ENCODE data around the gene TMEM243. TPM values are rescaled to one million over a fixed set of nuclear protein-coding genes. Genes with fewer than 3 reads are reported as not detected.

The TMEM243 gene
- total and polyA plus RNA-seq, 2 of the 4 experiments (the other 2 are of a cell fraction): 28.7 to 31.1 TPM

GRCh38 chr7:87148332-87148955, 71.1 kb downstream of the TMEM243 start:
- Histone ChIP-seq H3K9ac (ENCODE audit: low read depth, low read length) (no peak overlapping the region), H2AK9ac (replicated peaks; ENCODE audit: low read depth, low read length, poor library complexity) (no peak overlapping the region), H2AFZ (replicated peaks; ENCODE audit: low read length, poor library complexity) (no peak overlapping the region), H3K27me3 (ENCODE audit: control insufficient read depth, insufficient read depth, low read length) (no peaks in the 10 kb centered on the region; the same call in 1 of the 2 replicates), H4K20me1 (ENCODE audit: insufficient read depth, low read length) (no peaks in the 10 kb centered on the region; the same call in 1 of the 2 replicates), H2AK5ac (ENCODE audit: low read depth, low read length) (no peak overlapping the region), H2BK15ac (ENCODE audit: low read depth, low read length) (no peak overlapping the region), H2BK120ac (ENCODE audit: low read depth, low read length) (no peak overlapping the region), H3K4me1 (ENCODE audit: control insufficient read depth, insufficient read depth, low read length) (no peaks in the 10 kb centered on the region), H2BK5ac (ENCODE audit: low read depth, low read length, poor library complexity, severe bottlenecking) (no peak overlapping the region), H3K27ac (ENCODE audit: insufficient read depth, low read length) (no peak overlapping the region), H3K36me3 (ENCODE audit: control insufficient read depth, insufficient read depth, low read length) (no peaks in the 10 kb centered on the region), H3K56ac (ENCODE audit: extremely low read depth, insufficient read depth, low read length) (no peak overlapping the region), H3K9me3 (ENCODE audit: control insufficient read depth, insufficient read depth, low read length) (no peaks in the 10 kb centered on the region), H3K4me3 (ENCODE audit: insufficient read depth, low read depth, low read length) (no peak overlapping the region), H4K91ac (ENCODE audit: insufficient read depth, low read depth, low read length) (no peak overlapping the region), H3K18ac (ENCODE audit: low read depth, low read length) (no peak overlapping the region), H4K5ac (ENCODE audit: low read depth, low read length) (no peak overlapping the region), H3K9me1 (ENCODE audit: insufficient read depth, low read length) (no peaks in the 10 kb centered on the region), H3K4me2 (ENCODE audit: low read depth, low read length) (no peak overlapping the region), H3K4ac (ENCODE audit: low read depth, low read length) (no peak overlapping the region), H3K14ac (replicated peaks; ENCODE audit: low read depth, low read length) (no peak overlapping the region), H3K23ac (ENCODE audit: low read depth, low read length) (no peak overlapping the region), H2BK20ac (ENCODE audit: low read depth, low read length) (no peak overlapping the region), H3K79me1 (ENCODE audit: low read depth in 1 of 2, low read length in 2 of 2) (0 out of 4 replicates have a peak, but pooled peaks cover 5 to 7% of the 10 kb centered on the region in 2 experiments), H4K8ac (ENCODE audit: low read depth in 2 of 2, low read length in 2 of 2) (no peak overlapping the region)
- WGBS, 2 experiments (ENCODE audit: extremely low coverage in 2 of 2, insufficient read length in 1 of 2): no CpG with 5 or more reads among the region's 1 CpG
- dilution Hi-C loops (cut with HindIII; ENCODE audit: low sequenced_read_pairs, unreplicated experiment): loop anchor here (25.0 kb wide), 1 partner anchor 211 kb away; no protein-coding TSS in a partner anchor
- TF ChIP-seq SMC3 (IDR thresholded peaks at IDR 0.05; ENCODE audit: low read depth, low read length): peak; percentile 25; the same call in 1 of the 2 replicates
- no peak for TF ChIP-seq RFX5 (IDR thresholded peaks at IDR 0.05; ENCODE audit: low read depth, low read length)
- TF ChIP-seq USF2 (IDR thresholded peaks at IDR 0.05; ENCODE audit: low read depth, low read length): no peak
- no peak for TF ChIP-seq RCOR1 (IDR thresholded peaks at IDR 0.05; ENCODE audit: insufficient replicate concordance, low read length)
- TF ChIP-seq CHD1 (IDR thresholded peaks at IDR 0.05; ENCODE audit: low read depth, low read length): no peak
- TF ChIP-seq CTCF (conservative IDR thresholded peaks at IDR 0.05; ENCODE audit: low read depth, low read length): peak; percentile 62
- TF ChIP-seq MXI1 (IDR thresholded peaks at IDR 0.05; ENCODE audit: borderline replicate concordance, low read depth, low read length): no peak
- TF ChIP-seq RAD21 (IDR thresholded peaks at IDR 0.05; ENCODE audit: low read length): peak; percentile 60
- ChIA-PET CTCF (interaction anchor here (0.6 to 1.4 kb wide), 4 partner anchors 27 to 227 kb away, joined by 3 to 4 read pairs (median 3); no protein-coding TSS in a partner anchor), POLR2A (ENCODE audit: unreplicated experiment) (no interaction called here)
- BruUV-seq (replicated peaks): no TSS peak
- in situ Hi-C loops (cut with MboI; ENCODE audit: low sequenced_read_pairs): loop anchor here (5.0 kb wide), 1 partner anchor 216 kb away; no protein-coding TSS in a partner anchor
- DNase-seq (peak; percentile 26), ATAC-seq (ENCODE audit: low read depth) (no peak)
- intact Hi-C loops (cut with micrococcal nuclease): loop anchor here (1.0 kb wide), 1 partner anchor 209 kb away; no protein-coding TSS in a partner anchor

Measured in IMR-90 (cell line).